HG02759 (cell line): Measurements from ENCODE around the gene C19orf85.
"Not testable (repeated sequence)": the region's sequence is repeated elsewhere in the genome, so short reads cannot be mapped to it uniquely, and the experiment has no call there.

Source experiments
- ATAC-seq: cut with Tn5 transposase; IDR thresholded peaks from one replicate; pipeline ENCODE4 v1.9.1; 2021; ENCODE audit warnings: mild to moderate bottlenecking, moderate library complexity; ENCODE audit not compliant: unreplicated experiment

The C19orf85 gene

DNA sequence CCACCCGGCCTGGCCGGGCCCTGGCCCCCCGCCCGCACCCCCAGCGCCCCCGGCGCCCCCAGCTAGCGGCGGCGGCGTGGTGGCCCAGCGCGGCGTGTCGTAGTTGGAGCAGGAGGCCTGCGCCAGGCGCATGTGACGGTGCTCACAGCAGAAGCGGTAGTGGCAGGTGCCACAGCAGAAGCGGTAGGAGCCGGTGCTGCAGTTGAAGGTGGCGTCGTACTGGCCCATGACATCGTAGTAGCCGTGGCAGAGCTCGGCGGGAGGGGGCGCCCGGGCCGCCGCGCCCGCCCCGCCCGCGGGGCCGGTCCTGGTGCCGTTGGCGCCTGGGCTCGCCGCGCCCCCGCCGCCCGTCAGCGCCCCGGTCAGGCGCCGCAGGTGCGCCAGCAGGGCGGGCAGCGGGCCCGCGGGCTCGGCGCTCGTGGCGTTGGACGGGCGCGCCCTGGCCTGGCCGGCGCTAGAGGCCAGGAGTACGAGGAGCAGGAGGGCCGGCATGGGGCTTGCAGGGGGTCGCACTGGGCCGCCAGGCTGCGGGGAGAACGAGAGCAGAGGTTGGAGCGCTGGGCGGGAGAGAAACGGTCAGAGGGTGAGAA lies 22.1 kb downstream of the C19orf85 start:
- no peak for ATAC-seq

DNA sequence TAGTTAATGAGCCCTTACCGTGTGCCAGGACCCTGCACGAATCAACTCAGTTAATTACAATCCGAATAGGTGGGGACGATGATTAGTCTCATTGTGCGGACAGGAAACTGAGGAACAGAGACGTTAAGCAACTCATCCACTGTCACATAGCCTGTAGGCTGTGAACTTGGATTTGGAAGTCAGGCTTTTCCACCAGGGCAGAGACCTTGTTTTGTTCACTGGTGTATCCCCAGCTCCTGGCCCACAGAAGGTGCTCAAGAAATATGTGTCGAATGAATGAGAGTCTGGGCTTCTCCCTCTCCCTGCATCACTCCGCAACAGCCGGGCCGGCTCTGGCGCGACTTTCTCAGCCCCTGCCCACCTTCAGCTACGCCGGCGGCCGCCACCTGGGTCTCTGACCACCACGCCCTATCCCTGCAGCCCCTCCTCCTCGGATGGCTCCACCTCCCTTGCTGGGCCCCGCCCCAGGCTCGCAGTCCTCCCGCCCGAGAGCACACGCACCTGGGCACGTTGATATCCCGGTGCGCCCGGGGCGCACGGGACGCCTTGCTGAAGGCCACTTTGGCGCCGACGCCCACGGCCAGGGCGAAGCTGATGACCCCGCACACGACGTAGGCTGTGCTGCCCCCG lies 22.7 kb downstream of the C19orf85 start:
- no peak for ATAC-seq

DNA sequence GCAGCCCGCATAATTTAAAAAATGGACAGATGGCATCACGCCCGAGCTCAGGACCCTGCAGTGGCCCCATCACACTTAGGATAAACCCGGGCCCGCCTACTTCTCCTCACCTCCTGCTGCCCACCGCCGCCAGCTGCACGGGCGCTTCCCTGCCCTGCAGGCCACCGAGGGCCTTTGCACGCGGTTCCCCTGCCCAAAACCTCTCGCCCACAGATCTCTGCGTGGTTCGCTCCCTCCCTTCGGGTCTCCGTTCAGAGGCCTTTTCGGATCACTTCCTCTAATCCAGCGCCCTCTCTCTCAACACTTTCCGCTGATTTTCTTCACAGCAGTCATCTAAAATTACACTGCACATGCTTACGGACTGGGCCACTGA lies 23.2 kb downstream of the C19orf85 start:
- ATAC-seq: no peak

DNA sequence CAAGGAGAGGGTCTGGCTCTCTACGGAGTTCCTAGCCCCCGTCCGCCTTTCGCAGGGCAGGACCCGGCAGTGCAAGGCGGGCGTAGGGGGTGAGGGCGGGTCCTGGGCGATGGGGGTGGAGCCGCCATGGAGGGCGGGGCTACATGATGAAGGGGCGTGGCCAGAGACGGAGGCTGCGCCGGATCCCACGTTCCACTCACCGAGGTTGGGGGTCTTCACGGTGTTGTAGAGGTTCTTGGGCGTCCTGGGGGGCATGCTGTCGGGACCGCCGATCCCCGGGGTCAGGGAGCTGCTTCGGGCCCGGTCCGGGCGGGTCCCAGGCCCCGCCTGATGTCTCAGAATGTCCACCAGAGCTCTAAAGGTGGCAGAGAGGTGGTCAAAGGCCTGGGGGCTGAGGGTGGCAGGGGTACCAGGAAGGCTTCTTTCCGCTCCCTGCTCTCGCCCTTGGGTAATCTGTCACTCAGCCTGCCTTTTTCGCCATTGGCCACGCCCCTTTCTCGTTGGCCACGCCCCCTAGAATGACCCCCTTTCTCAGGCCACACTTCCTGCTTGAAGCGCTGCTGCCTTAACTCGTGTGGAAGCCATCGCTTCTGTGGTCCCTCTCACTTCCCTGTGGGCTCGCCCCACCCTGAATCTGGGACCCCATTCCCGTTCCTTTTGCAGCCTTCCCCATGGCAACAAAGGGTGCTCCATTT lies 24.0 kb downstream of the C19orf85 start:
- ATAC-seq: no peak

DNA sequence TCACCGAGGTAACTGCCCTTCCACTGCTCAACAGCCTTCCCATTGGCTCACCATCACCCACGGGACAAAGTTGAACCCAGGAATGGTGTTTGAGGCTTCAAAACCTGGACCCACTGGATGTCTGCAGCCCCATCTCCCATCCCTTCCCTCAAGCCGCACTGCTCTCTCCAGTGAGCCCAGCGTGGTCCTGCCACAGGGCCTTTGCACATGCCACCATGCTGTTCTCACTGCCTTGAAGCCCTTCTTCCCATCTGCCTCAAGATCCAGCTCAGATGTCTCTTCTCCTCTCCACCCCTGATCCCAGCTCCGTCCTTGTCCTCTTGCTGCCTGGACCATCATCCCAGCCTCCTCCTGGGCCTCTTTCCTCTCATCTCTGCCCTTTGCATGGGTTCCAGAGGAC lies 25.5 kb downstream of the C19orf85 start:
- ATAC-seq: no peak

DNA sequence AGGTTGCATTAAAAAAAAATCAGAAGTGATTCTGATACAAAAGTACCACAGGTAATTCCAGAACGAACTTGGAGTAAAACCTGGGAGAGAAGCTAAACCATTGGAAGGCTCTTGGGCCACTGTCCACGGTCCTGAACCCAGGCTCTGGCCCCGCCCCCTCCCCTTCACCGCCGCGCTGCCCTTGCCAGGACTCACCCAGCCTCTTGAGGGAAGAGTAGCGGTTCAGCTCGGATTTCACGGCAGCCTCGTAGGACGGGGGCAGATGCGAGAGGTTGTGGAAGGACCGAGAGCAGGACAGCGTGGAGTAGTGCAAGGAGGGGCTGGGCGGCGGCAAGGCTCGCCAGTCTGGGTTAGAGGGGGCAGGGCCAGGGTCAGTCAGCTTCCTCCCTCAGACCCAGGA lies 27.1 kb downstream of the C19orf85 start:
- ATAC-seq: no peak

DNA sequence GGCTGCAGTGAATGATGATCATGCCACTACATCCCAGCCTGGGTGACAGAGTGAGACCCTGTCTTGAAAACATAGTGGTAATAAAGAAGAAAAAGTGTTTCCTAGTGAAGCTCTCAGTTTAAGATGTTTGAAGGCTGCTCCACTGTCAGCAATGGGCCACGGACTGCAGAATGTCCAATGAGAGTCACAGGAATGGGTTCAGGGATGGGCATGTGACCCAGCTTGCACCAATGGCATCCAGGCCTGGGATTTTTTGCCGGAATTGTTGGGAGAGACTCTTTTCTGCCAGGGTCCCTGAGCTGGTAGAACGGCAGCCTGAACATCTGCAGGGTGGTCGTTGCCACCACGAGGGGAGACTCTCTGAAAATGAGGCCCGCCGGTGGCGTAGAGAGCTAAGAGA lies 27.7 kb downstream of the C19orf85 start:
- ATAC-seq: no peak

DNA sequence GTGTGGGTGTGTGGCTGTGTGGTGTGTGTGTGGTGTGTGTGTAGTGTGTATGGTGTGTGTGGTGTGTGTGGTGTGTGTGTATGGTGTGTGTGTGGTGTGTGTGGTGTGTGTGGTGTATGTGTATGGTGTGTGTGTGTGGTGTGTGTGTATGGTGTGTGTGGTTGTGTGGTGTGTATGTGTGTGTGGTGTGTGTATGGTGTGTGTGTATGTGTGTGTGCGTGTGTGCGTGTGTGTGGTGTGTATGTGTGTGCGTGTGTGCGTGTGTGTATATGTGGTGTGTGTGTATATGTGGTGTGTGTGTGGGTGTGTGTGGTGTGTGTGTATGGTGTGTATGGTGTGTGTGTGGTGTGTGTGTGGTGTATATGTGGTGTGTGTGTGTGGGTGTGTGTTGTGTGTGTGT lies 29.5 kb downstream of the C19orf85 start:
- no peak for ATAC-seq

DNA sequence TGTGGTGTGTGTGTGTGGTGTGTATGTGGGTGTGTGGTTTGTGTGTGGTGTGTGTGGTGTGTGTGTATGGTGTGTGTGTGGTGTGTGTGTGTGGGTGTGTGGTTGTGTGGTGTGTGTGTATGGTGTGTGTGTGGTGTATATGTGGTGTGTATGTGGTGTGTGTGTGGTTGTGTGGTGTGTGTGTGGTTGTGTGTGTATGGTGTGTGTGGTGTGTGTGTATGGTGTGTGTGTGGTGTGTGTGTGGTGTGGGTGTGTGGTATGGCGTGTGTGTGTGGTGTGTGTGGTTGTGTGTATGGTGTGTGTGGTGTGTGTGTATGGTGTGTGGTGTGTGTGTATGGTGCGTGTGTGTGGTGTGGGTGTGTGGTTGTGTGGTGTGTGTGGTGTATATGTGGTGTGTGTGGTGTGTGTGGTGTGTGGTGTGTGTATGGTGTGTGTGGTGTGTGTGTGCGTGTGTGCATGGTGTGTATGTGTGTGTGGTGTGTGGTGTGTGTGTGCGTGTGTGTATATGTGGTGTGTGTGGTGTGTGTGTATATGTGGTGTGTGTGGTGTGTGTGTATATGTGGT lies 30.1 kb downstream of the C19orf85 start:
- ATAC-seq: no peak

DNA sequence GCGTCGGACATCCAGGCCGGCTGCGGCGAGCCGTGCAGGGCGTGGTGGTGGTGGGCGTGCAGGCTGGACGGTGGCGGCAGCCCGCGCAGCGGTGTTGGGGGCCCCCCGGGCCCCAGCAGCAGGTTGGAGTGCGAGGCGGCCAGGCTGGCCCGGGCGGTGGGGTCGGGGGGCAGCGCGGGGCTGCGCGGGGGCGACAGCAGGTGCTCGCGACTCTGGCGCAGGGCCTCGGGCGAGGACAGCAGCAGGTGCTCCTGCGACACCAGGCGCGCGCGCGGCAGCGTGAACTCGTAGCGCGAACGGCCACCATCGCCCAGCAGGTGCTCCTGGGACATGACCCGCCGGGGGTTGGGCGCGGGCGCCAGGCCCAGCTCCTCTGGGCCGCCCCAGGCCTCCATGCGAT lies 31.3 kb downstream of the C19orf85 start:
- no peak for ATAC-seq

DNA sequence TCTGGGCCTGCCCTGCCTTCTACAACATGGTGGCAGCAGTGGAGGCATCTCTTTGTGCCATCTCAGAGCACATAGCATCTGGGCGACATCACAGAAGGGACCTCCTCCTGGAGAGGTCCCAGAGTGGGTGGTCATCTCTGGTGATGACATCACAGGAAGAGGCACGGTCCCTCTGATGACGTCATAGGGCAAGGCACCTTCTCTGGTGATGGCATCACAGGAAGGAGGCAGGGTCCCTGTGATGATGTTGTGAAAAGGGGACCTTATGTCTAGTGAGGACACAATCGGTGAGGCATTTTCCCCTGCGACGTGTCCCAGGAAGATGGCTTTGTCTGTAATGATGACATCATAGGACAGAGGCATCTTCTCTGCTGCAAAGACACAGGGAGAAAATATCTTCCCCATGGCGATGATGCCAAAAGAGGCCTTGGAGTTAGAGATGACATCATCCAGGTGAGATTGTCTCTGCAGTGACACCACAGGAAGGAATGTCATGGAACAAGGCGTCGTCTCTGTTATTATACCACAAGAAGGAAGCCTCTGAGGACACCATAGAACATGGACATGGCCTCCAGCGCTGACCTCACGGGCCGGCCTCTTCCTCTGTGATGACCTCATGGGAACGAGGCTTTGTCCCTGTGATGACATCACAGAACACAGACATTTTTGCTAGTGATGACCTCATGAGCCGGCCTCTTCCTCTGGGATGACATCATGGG lies 32.2 kb downstream of the C19orf85 start:
- ATAC-seq: no peak

DNA sequence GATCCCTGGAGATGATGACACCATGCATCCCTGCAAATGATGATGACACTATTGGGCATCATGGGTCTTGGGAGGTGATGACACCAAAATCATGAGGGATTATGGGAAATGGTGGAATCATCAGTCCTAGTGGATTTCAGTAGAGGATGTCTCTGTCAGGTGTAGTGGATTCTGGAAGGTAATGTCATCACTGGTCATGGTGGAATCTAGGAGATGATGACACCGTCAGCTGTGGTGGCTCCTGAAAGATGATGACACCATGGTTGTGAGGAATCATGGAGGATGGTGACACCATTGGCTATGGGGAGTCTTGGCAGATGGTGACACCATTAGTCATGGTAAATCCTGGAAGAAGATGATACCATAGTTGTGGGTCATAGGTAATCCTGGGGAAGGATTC lies 33.4 kb downstream of the C19orf85 start:
- no peak for ATAC-seq

DNA sequence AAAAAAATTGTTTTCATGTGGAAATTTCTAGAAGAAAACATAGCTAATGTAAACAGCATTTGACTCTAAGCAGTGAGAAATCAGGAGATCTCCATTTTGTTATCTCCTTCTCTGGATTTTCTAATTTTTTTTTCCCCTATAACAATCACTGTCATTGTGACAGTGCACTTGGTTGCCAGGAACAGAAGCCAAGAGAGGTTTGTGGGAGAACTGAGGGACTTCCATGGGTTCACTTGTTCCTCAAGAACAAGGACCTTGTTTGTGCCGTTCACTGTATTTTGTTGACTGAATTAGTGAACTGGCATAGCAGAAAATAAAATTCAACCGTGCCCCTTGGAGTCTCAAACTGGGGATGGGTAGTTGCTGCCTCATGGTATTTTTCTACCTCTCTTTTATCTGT lies 38.5 kb downstream of the C19orf85 start:
- ATAC-seq: no peak

DNA sequence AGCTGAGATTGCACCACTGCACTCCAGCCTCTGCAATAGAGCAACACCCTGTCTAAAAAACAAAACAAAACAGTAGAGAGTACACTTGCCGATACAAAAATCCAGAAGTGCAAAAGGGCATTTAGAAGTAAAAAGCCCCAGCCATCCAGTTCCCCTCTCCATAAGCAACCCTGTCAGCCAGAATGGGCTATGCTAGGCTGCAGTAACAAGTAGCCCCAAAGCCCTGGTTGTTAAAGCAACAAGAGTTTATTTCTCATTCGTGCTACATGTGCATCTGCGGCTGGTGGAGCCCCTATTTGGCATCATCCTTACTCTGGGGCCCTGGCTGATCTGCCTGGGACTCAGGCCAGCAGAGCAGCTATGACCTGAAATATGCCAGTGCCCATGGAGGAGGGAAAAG lies 40.0 kb downstream of the C19orf85 start:
- ATAC-seq: no peak

DNA sequence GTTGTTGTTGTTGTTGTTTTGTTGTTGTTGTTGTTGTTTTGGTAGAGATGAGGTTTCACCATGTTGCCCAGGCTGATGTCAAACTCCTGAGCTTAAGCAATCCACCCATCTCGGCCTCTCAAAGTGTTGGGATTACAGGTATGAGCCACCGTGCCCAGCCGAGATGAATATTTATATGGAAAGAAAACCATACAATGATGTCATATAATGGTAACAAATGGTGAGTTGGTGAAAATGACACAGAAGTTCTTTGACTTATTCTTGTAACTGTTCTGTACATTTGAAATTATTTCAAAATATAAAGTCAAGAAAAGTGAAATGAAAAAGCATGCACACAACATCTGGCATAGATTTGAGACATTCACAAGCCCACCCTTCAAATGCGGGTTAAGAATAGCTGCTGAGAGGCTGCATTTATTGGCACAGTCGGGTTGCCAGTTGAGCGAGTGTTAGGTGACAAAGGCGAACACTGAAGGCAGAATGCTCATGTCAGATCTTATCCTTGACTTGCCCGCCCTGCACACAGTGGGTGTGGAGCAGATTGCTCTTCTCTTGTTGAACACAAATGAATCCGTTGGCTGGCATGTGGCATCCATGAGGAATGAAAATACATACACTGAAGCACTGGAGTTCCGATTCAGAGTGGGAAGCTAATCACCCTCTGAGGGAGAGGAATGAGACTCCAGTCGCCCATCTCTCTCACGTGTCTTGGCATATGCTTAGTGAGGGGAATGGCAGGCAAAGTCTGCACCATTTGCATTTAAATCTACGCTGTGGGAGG lies 41.1 kb downstream of the C19orf85 start:
- no peak for ATAC-seq

DNA sequence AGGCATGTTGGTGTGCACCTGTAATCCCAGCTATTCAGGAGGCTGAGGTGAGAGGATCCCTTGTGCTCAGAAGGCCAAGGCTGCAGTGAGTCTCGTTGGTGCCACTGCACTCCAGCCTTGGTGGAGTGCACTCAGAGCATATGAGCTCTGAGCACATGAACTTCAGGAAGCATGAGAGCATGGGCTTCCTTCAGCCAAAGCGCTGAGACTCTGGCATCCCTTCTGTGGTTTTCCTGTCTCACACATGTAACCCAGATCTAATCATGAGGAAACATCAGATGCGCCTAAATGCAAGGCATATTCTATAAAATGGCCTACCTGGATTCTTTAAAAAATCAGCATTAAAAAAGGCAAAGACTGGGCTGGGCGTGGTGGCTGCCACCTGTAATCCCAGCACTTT lies 43.3 kb downstream of the C19orf85 start:
- ATAC-seq: not testable (repeated sequence)

DNA sequence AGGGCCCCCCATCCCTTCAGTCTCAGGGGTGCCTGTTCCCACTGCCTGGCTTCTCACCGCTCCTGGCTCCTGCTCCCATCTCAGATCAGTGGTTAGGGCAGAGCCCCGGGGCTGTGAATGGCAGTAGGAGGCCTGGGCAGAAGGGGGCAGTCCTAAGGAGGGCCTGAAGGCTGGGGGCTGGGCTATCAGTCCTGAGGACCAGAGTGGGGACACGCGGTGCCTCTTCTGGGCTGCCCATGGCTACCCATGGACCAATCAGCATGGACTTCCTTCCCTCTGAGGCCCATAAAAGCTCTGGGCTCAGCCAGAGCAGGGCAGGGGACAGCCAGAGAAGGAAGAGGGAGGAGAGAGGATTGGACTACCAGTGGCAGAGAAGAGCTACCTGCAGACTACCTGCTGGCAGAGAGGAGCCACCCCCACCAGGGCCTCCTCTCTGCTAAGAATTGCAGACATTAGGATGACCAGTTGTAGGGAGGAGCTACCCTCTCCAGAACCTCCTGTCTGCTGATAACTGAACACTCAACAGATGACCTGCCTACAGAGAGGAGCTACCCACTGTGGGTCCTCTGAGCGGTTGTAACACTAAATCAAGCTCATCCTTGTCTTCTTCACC lies 44.8 kb downstream of the C19orf85 start:
- ATAC-seq: no peak

DNA sequence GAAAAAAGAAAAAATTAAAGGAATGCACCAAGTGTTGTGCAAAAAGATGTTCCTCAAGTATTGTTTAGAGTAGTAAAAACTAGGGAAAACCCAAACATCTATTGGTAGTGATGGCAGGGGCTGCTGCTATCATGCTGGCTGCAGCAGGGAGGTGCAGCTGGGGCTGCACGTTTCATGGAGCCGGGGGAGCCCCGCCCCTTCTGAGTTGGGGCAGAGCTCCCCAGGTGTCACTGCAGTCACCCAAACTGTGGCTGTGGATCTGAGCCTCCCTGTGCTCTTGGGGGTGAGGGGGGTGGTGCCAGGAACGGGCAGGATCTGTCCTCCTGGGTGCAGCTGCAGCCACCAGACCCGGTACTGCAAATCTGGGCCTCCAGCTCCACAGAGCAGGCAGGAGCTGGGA lies 45.4 kb downstream of the C19orf85 start:
- no peak for ATAC-seq

DNA sequence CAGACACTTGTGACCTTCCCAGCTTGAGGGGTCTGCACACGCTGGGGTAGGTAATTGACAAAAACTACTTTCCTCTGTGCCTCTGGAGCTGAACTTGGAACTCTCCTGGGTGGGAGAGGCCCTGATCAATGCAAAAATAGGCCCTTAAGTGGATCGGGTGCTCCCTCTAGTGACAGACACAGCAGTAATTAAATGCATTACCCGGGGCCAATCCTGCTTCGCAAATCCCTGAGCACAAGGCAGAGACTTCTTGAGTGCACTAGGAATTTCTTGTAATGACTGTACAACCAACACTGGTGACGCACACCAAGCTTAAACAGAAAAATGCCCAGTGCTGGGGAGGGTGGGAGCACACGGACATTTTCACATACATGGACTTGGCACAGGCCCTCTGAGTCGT lies 46.4 kb downstream of the C19orf85 start:
- no peak for ATAC-seq
